HepG2 (cell line): Measurements from ENCODE around the gene RAB8A. TPM values are rescaled to one million over a fixed set of nuclear protein-coding genes. Genes with fewer than 3 reads are reported as not detected.

Experiments used
- ATAC-seq: fragments of 200-7000 bp; cut with Tn5 transposase; 3 replicates; pipeline ENCODE4 v1.9.1; 2020; ENCODE audit warnings: mild to moderate bottlenecking, moderate library complexity
- BruUV-seq: library from RNA; stranded (reverse); fragments of 400-500 nt; replicated peaks from 2 replicates; lab custom pipeline; 2021; lab: Mats Ljungman, UMichigan
- CTCF ChIA-PET: fragments of 300-600 bp; formaldehyde crosslinking; extraction: SDS; loops from one replicate; lab custom pipeline; 2021; ENCODE audit warnings: low total read pairs, inconsistent platforms, low intra/inter-chr PET ratio; lab: Yijun Ruan, JAX
- POLR2A ChIA-PET: fragments of 350-600 bp; sonication (Branson Sonifier 250); formaldehyde crosslinking; loops from one replicate; lab custom pipeline; 2020; ENCODE audit warnings: antibody characterized with exemption, inconsistent platforms; lab: Yijun Ruan, JAX
- DNase-seq: peaks from one replicate; pipeline ENCODE4 v3.0.0-alpha.2; 2015; ENCODE audit warnings: low spot score
- FAIRE-seq: peaks from 3 replicates; lab custom pipeline; 2011; peaks lifted over from hg19 to GRCh38; lab: Jason Lieb, UNC
- H2AFZ ChIP-seq: one replicate; pipeline ENCODE4 v1.6.1; 2011; ENCODE audit warnings: low read length, inconsistent platforms
- H3K27ac ChIP-seq: fragments of 300-600 bp; 3 replicates; pipeline ENCODE4 v1.8.0; 2011; ENCODE audit warnings: mixed run types, mild to moderate bottlenecking, mixed read lengths, low read length, inconsistent platforms; ENCODE audit not compliant: insufficient read depth; ENCODE audit errors: extremely low read length
- H3K27me3 ChIP-seq, 2 experiments: fragments of 200-600 bp in 1 of 2; 2 replicates in 1 of 2; 3 replicates in 1 of 2; pipeline versions ENCODE4 v1.6.0 to v1.8.0; 2011; ENCODE audit warnings: low read length in 2 of 2, mild to moderate bottlenecking in 2 of 2, moderate library complexity in 2 of 2, inconsistent platforms in 1 of 2; ENCODE audit not compliant: insufficient read depth in 2 of 2, control insufficient read depth in 1 of 2
- H3K36me3 ChIP-seq, 2 experiments: fragments of 200-600 bp in 1 of 2; replicated peaks in 1 of 2; 2 replicates in 1 of 2; 3 replicates in 1 of 2; pipeline versions ENCODE4 v1.5.1 to v1.8.0; 2011; ENCODE audit warnings: low read length in 2 of 2, inconsistent platforms in 1 of 2; ENCODE audit not compliant: insufficient read depth in 2 of 2, control insufficient read depth in 1 of 2
- H3K4me1 ChIP-seq: 2 replicates; pipeline ENCODE4 v1.5.1; 2012; ENCODE audit warnings: low read length, inconsistent platforms; ENCODE audit not compliant: insufficient read depth
- H3K4me2 ChIP-seq: 2 replicates; pipeline ENCODE4 v1.6.0; 2011; ENCODE audit warnings: low read depth, low read length, inconsistent platforms
- H3K4me3 ChIP-seq, 3 experiments: fragments of 200-600 bp in 1 of 3; sonication (generic), shearing (Covaris generic) in 1 of 3; replicated peaks in 1 of 3; 2 replicates each; pipeline ENCODE4 v1.5.1; 2011 to 2016; ENCODE audit warnings: low read length in 3 of 3, inconsistent platforms in 2 of 3, low read depth in 2 of 3, mild to moderate bottlenecking in 2 of 3, control low read depth in 1 of 3, mixed read lengths in 1 of 3; ENCODE audit not compliant: insufficient read depth in 1 of 3
- H3K79me2 ChIP-seq: one replicate; pipeline ENCODE4 v1.6.1; 2011; ENCODE audit warnings: low read length, inconsistent platforms; ENCODE audit not compliant: insufficient read depth
- H3K9ac ChIP-seq: 2 replicates; pipeline ENCODE4 v1.6.0; 2011; ENCODE audit warnings: mild to moderate bottlenecking, low read depth, low read length, inconsistent platforms; ENCODE audit not compliant: insufficient read depth
- H3K9me3 ChIP-seq: 2 replicates; pipeline ENCODE4 v1.5.1; 2012; ENCODE audit warnings: mild to moderate bottlenecking, low read length
- H4K20me1 ChIP-seq: 2 replicates; pipeline ENCODE4 v1.6.0; 2011; ENCODE audit warnings: inconsistent platforms, mild to moderate bottlenecking, low read length, moderate library complexity; ENCODE audit not compliant: insufficient read depth
- HNF4A ChIP-seq: sonication (generic); formaldehyde crosslinking; IDR thresholded peaks from 2 replicates; pipeline ENCODE4 v1.4.0; 2020; ENCODE audit warnings: missing genetic modification reagents
- JARID2 ChIP-seq: sonication (generic); formaldehyde crosslinking; IDR thresholded peaks from 2 replicates; pipeline ENCODE4 v1.8.1; 2023; ENCODE audit warnings: missing genetic modification reagents, inconsistent platforms; ENCODE audit not compliant: insufficient replicate concordance
- NR2F1 ChIP-seq, 2 experiments: fragments of 450-650 bp in 1 of 2; formaldehyde crosslinking in 1 of 2; IDR thresholded peaks; 2 replicates each; pipeline versions ENCODE4 v1.5.0 to v1.6.1; 2016 to 2020; ENCODE audit warnings: mild to moderate bottlenecking in 1 of 2, missing compliant biosample characterization in 1 of 2, missing genetic modification reagents in 1 of 2, moderate library complexity in 1 of 2
- NR2F6 ChIP-seq, 2 experiments: IDR thresholded peaks; 2 replicates each; pipeline ENCODE4 v1.6.1; 2016; ENCODE audit warnings: antibody characterized with exemption in 1 of 2, mild to moderate bottlenecking in 1 of 2
- TARDBP ChIP-seq: sonication (generic); formaldehyde crosslinking; IDR thresholded peaks from 2 replicates; pipeline ENCODE4 v1.8.0; 2022; ENCODE audit warnings: mild to moderate bottlenecking, missing genetic modification reagents
- TFAP4 ChIP-seq: sonication (generic); IDR thresholded peaks from 2 replicates; pipeline ENCODE4 v1.6.1; 2016; ENCODE audit warnings: low read depth, borderline replicate concordance
- ZMYM3 ChIP-seq: sonication (generic); formaldehyde crosslinking; IDR thresholded peaks from 2 replicates; pipeline ENCODE4 v1.5.1; 2020; ENCODE audit warnings: mild to moderate bottlenecking, missing genetic modification reagents
- ZNF510 ChIP-seq: sonication (generic); formaldehyde crosslinking; IDR thresholded peaks from 2 replicates; pipeline ENCODE4 v1.4.0; 2020; ENCODE audit warnings: low read depth, mild to moderate bottlenecking, missing genetic modification reagents
- ZNF770 ChIP-seq: sonication (generic); formaldehyde crosslinking; IDR thresholded peaks from 2 replicates; pipeline ENCODE4 v1.5.0; 2020; ENCODE audit warnings: mild to moderate bottlenecking, missing genetic modification reagents
- WGBS: methylation state at CpG from one replicate; pipeline ENCODE4 v1.1.6; 2017; ENCODE audit warnings: low lambda C conversion rate; 5-methylcytosine and 5-hydroxymethylcytosine counted together
- in situ Hi-C: cut with HindIII; loops from 2 replicates; pipeline ENCODE4 v1.10.0; 2017; ENCODE audit warnings: low pct_unique_long_range_greater_than_20kb; ENCODE audit not compliant: extremely low pct_ligation_motif_present
- intact Hi-C: fragments of 100-400 bp; cut with micrococcal nuclease; formaldehyde crosslinking; loops from one replicate; pipeline ENCODE4 v1.10.0; 2022; ENCODE audit not compliant: unreplicated experiment
- polyA plus RNA-seq, 8 experiments: library from polyadenylated mRNA; depleted of rRNA in 3 of 8; stranded (reverse) in 7 of 8; unstranded in 1 of 8; fragments of >200 nt; fragmentation: Illumina TruSeq in 4 of 8; extraction: Trizol in 4 of 8; gene quantifications; 2 replicates each; pipeline versions ENCODE4 v1.2.1 to v1.2.3, GENCODE V29; 2011 to 2016; ENCODE audit warnings: low read depth in 4 of 8, missing spikeins in 1 of 8, mixed read lengths in 1 of 8; ENCODE audit not compliant: insufficient read depth in 1 of 8
- total RNA-seq, 5 experiments: library from RNA; depleted of rRNA; stranded (reverse); fragments of >200 nt; fragmentation: Illumina TruSeq; extraction: Trizol; gene quantifications; 2 replicates each; pipeline ENCODE4 v1.2.3, GENCODE V29; 2016; ENCODE audit warnings: low read depth in 1 of 5
- TF ChIP-seq, protein P1 (sequence below): sonication (generic); formaldehyde crosslinking; IDR thresholded peaks from 2 replicates; pipeline ENCODE4 v1.5.1; 2020; ENCODE audit warnings: missing genetic modification reagents, mild to moderate bottlenecking, borderline replicate concordance

Gene RAB8A
- total and polyA plus RNA-seq, 2 of the 13 experiments (the other 11 are each of a cell fraction or from before 2014, with no cell fraction given): 36.7 to 45.0 TPM

DNA sequence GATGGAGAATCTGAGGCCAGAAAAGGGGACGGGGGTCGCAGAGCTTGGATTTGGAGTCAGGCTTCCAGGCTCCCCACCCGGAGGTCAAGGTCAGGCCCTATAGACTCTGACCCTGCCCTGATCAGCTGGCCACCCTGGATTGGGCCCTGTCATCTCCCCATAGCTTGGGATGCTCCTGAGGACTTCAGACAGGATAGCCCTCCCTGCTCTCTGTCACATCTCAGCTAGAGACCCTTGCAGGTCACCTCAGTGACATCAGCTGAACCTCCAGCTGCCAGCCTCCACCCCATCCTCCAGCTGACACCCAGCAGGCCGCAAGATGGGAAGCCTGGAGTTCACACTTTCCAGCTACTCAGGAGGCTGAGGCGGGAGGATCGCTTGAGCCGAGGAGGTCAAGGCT, 38.2 kb upstream of the RAB8A start:
- POLR2A ChIA-PET: interaction anchor here (1.1 to 1.5 kb wide), 4 partner anchors 15 to 112 kb away, joined by 3 to 6 read pairs (median 4); partner anchors contain the start of gene FAM32A
- H3K36me3 ChIP-seq: no peaks in the 10 kb centered on the region

More for the DNA sequence above, 38.2 kb upstream of the RAB8A start:
- DNase-seq: no peak
- CTCF ChIA-PET: no interaction called here
- Histone ChIP-seq H3K4me2 (no peak overlapping the region), H2AFZ (no peak overlapping the region), H3K4me3 (no peak overlapping the region), H3K27me3 (no peaks in the 10 kb centered on the region), H3K27ac (no peak overlapping the region), H3K79me2 (peaks cover 16% of the 10 kb centered on the region), H4K20me1 (peaks cover 1% of the 10 kb centered on the region; the same call in 1 of the 2 replicates), H3K4me1 (peaks cover 80% of the 10 kb centered on the region)
- no peak for FAIRE-seq
- no TSS peak for BruUV-seq
- intact Hi-C loops: no loop called here
- WGBS: 47% methylated on average over 7 of the region's 7 CpGs
- ATAC-seq: no peak
- TF ChIP-seq HNF4A (CRISPR knock-in tag) (peak; percentile 32; the same call in 1 of the 2 replicates), ZNF770 (CRISPR knock-in tag) (peak; percentile 92), TFAP4 (peak; percentile 43; the same call in 1 of the 2 replicates), NR2F6 (IDR thresholded peaks at IDR 0.05) (peak; percentile 46; the same call in 1 of the 2 replicates), NR2F6 (CRISPR knock-in tag; IDR thresholded peaks at IDR 0.05) (peak; percentile 23; the same call in 1 of the 2 replicates), TARDBP (CRISPR knock-in tag) (no peak), ZMYM3 (0 out of 2 replicates have a peak, but pooled peaks have one; percentile 35), NR2F1 (CRISPR knock-in tag; IDR thresholded peaks at IDR 0.05) (0 out of 4 replicates have a peak, but pooled peaks of 1 of the 2 experiments have one; percentile 35), JARID2 (CRISPR knock-in tag) (no peak), ZNF510 (CRISPR knock-in tag) (no peak)
- TF ChIP-seq, protein P1, sequence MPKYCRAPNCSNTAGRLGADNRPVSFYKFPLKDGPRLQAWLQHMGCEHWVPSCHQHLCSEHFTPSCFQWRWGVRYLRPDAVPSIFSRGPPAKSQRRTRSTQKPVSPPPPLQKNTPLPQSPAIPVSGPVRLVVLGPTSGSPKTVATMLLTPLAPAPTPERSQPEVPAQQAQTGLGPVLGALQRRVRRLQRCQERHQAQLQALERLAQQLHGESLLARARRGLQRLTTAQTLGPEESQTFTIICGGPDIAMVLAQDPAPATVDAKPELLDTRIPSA (CRISPR knock-in tag): no peak
- TF ChIP-seq, all 625 proteins: peak for 6
- no peak overlapping the region for H3K9ac ChIP-seq
- no peaks in the 10 kb centered on the region for H3K9me3 ChIP-seq
- in situ Hi-C loops: no loop called here
